K562 (cell line): Measurements from ENCODE around the gene PTCH1. TPM values are rescaled to one million over a fixed set of nuclear protein-coding genes. Genes with fewer than 3 reads are reported as not detected.

Experiments
- ATAC-seq: fragments of 200-7000 bp; cut with Tn5 transposase; 3 replicates; pipeline ENCODE4 v1.9.1; 2020; ENCODE audit warnings: moderate library complexity
- BruUV-seq: library from RNA; stranded (reverse); fragments of 400-500 nt; replicated peaks from 2 replicates; lab custom pipeline; 2021; lab: Mats Ljungman, UMichigan
- CTCF ChIA-PET: fragments of 300-600 bp; formaldehyde crosslinking; extraction: SDS; loops from one replicate; lab custom pipeline; 2021; ENCODE audit warnings: low intra/inter-chr PET ratio; lab: Yijun Ruan, JAX
- POLR2A ChIA-PET: fragments of 300-600, 350-650 bp; sonication (Branson Sonifier 250); formaldehyde crosslinking; extraction: SDS; loops from one replicate; lab custom pipeline; 2021; ENCODE audit warnings: antibody characterized with exemption, inconsistent platforms; lab: Yijun Ruan, JAX
- DNase-seq, 4 experiments: peaks; one replicate each; pipeline versions ENCODE4 v3.0.0 to v3.0.0-alpha.2; 2011 to 2018; ENCODE audit warnings: low spot score in 3 of 4, mixed read lengths in 3 of 4; ENCODE audit errors: extremely low read depth in 1 of 4
- FAIRE-seq: peaks from 2 replicates; lab custom pipeline; 2011; peaks lifted over from hg19 to GRCh38; lab: Jason Lieb, UNC
- H2AFZ ChIP-seq: 2 replicates; pipeline ENCODE4 v1.6.0; 2011; ENCODE audit warnings: low read depth, low read length, control low read depth, inconsistent platforms
- H3K27ac ChIP-seq: fragments of 200-600 bp; 3 replicates; pipeline ENCODE4 v1.8.0; 2011; ENCODE audit warnings: low read depth, mild to moderate bottlenecking, control low read depth, inconsistent platforms, low read length, moderate library complexity, mixed read lengths; ENCODE audit errors: extremely low read depth
- H3K27me3 ChIP-seq, 2 experiments: fragments of 300-600 bp in 1 of 2; 2 replicates in 1 of 2; 3 replicates in 1 of 2; pipeline versions ENCODE4 v1.6.0 to v1.8.0; 2011; ENCODE audit warnings: inconsistent platforms in 2 of 2, low read length in 2 of 2, mild to moderate bottlenecking in 1 of 2, mixed read lengths in 1 of 2, moderate library complexity in 1 of 2; ENCODE audit not compliant: control insufficient read depth in 2 of 2, insufficient read depth in 2 of 2
- H3K36me3 ChIP-seq: fragments of 300-600 bp; 3 replicates; pipeline ENCODE4 v1.8.0; 2011; ENCODE audit warnings: mild to moderate bottlenecking, low read length, inconsistent platforms; ENCODE audit not compliant: control insufficient read depth, insufficient read depth
- H3K4me1 ChIP-seq, 2 experiments: fragments of 200-600 bp in 1 of 2; replicated peaks in 1 of 2; 2 replicates in 1 of 2; 3 replicates in 1 of 2; pipeline versions ENCODE4 v1.5.1 to v1.8.0; 2011; ENCODE audit warnings: inconsistent platforms in 2 of 2, low read length in 2 of 2, mild to moderate bottlenecking in 1 of 2, mixed read lengths in 1 of 2, moderate library complexity in 1 of 2; ENCODE audit not compliant: control insufficient read depth in 2 of 2, insufficient read depth in 2 of 2
- H3K4me2 ChIP-seq: 2 replicates; pipeline ENCODE4 v1.6.1; 2011; ENCODE audit warnings: low read length, control low read depth, inconsistent platforms, mixed read lengths; ENCODE audit not compliant: insufficient read depth
- H3K4me3 ChIP-seq: fragments of 200-600 bp; sonication (generic), shearing (Covaris generic); 2 replicates; pipeline ENCODE4 v1.5.1; 2016; ENCODE audit warnings: control low read depth, inconsistent platforms
- H3K79me2 ChIP-seq: fragments of 200-600 bp; 3 replicates; pipeline ENCODE4 v1.8.0; 2011; ENCODE audit warnings: low read length, inconsistent platforms; ENCODE audit not compliant: control insufficient read depth, insufficient read depth
- H3K9ac ChIP-seq, 2 experiments: 2 replicates each; pipeline versions ENCODE4 v1.6.0 to v1.6.1; 2011; ENCODE audit warnings: low read depth in 2 of 2, low read length in 2 of 2, control low read depth in 1 of 2, inconsistent platforms in 1 of 2, mild to moderate bottlenecking in 1 of 2, mixed read lengths in 1 of 2; ENCODE audit not compliant: insufficient read depth in 1 of 2
- H3K9me1 ChIP-seq: one replicate; pipeline ENCODE4 v1.6.0; 2011; ENCODE audit warnings: inconsistent platforms, mild to moderate bottlenecking, low read length, moderate library complexity; ENCODE audit not compliant: control insufficient read depth, insufficient read depth
- H3K9me3 ChIP-seq: replicated peaks from 2 replicates; pipeline ENCODE4 v1.5.1; 2011; ENCODE audit warnings: low read depth, low read length, inconsistent platforms; ENCODE audit not compliant: control insufficient read depth, insufficient read depth
- H4K20me1 ChIP-seq: replicated peaks from 2 replicates; pipeline ENCODE4 v1.6.1; 2011; ENCODE audit warnings: low read length, inconsistent platforms, mixed read lengths; ENCODE audit not compliant: control insufficient read depth, insufficient read depth
- AFF1 ChIP-seq, 2 experiments: fragments of 450-650 bp; IDR thresholded peaks; 2 replicates each; pipeline ENCODE4 v1.6.1; 2018; ENCODE audit warnings: mild to moderate bottlenecking in 2 of 2, low read depth in 1 of 2; ENCODE audit not compliant: partially characterized antibody in 2 of 2
- CCNT2 ChIP-seq: IDR thresholded peaks from 2 replicates; pipeline ENCODE4 v1.6.1; 2011; ENCODE audit warnings: borderline replicate concordance, low read depth, mild to moderate bottlenecking, moderate library complexity, mixed read lengths, low read length; ENCODE audit not compliant: insufficient read length; ENCODE audit errors: extremely low read depth
- CEBPG ChIP-seq, 3 experiments: fragments of 200-800 bp in 1 of 3; sonication (Bioruptor generic) in 1 of 3; sonication (generic) in 1 of 3; formaldehyde crosslinking in 1 of 3; IDR thresholded peaks in 2 of 3; conservative IDR thresholded peaks in 1 of 3; 2 replicates each; pipeline versions ENCODE4 v1.6.1 to v1.8.0; 2016 to 2022; ENCODE audit warnings: missing compliant biosample characterization in 2 of 3, missing genetic modification characterization in 2 of 3, mild to moderate bottlenecking in 1 of 3, missing genetic modification reagents in 1 of 3
- E2F6 ChIP-seq, 2 experiments: IDR thresholded peaks; 2 replicates each; pipeline ENCODE4 v1.6.1; 2011; ENCODE audit warnings: borderline replicate concordance in 1 of 2, control low read depth in 1 of 2, low read depth in 1 of 2, low read length in 1 of 2, mild to moderate bottlenecking in 1 of 2, mixed read lengths in 1 of 2, moderate library complexity in 1 of 2; ENCODE audit not compliant: insufficient read depth in 1 of 2, insufficient read length in 1 of 2, poor library complexity in 1 of 2, severe bottlenecking in 1 of 2; ENCODE audit errors: extremely low read depth in 1 of 2
- EP400 ChIP-seq: fragments of 450-650 bp; IDR thresholded peaks from 2 replicates; pipeline ENCODE4 v1.6.1; 2017; ENCODE audit warnings: antibody characterized with exemption, mild to moderate bottlenecking, moderate library complexity
- MAZ ChIP-seq, 2 experiments: fragments of 450-650 bp in 1 of 2; sonication (generic) in 1 of 2; formaldehyde crosslinking; IDR thresholded peaks in 1 of 2; conservative IDR thresholded peaks in 1 of 2; 2 replicates each; pipeline versions ENCODE4 v1.4.0 to v1.5.0; 2020; ENCODE audit warnings: mild to moderate bottlenecking in 1 of 2, missing genetic modification reagents in 1 of 2
- MTF1 ChIP-seq: fragments of 250-450 bp; sonication (Bioruptor Pico); IDR thresholded peaks from 2 replicates; pipeline ENCODE4 v1.9.0; 2021; ENCODE audit warnings: moderate library complexity, mild to moderate bottlenecking, inconsistent platforms, borderline replicate concordance
- POLR2H ChIP-seq: IDR thresholded peaks from 2 replicates; pipeline ENCODE4 v1.6.1; 2016; ENCODE audit warnings: missing genetic modification characterization, low read depth, mild to moderate bottlenecking, control low read depth, missing compliant biosample characterization, moderate library complexity
- SRF ChIP-seq, 2 experiments: fragments of 250-450, 450-650 bp in 1 of 2; sonication (Bioruptor Pico) in 1 of 2; sonication (generic) in 1 of 2; formaldehyde crosslinking; IDR thresholded peaks; 2 replicates each; pipeline versions ENCODE4 v1.5.0 to v1.5.1; 2020 to 2022; ENCODE audit warnings: mild to moderate bottlenecking in 1 of 2, missing genetic modification reagents in 1 of 2
- TAL1 ChIP-seq: fragments of 450-650 bp; IDR thresholded peaks from 2 replicates; pipeline ENCODE4 v1.6.1; 2016; ENCODE audit warnings: mild to moderate bottlenecking
- ZNF197 ChIP-seq: fragments of 200-800 bp; sonication (Bioruptor generic); IDR thresholded peaks from 2 replicates; pipeline ENCODE4 v1.6.1; 2016; ENCODE audit warnings: low read depth, missing genetic modification characterization, missing compliant biosample characterization
- ZNF324 ChIP-seq: fragments of 250-450 bp; sonication (Bioruptor Pico); IDR thresholded peaks from 2 replicates; pipeline ENCODE4 v1.4.0; 2020; ENCODE audit warnings: mild to moderate bottlenecking
- ZNF778 ChIP-seq: fragments of 450-650 bp; formaldehyde crosslinking; IDR thresholded peaks from 2 replicates; pipeline ENCODE4 v1.4.0; 2020; ENCODE audit warnings: mild to moderate bottlenecking, moderate library complexity
- WGBS: fragments of 100-300 bp; shearing (Covaris generic); methylation state at CpG from one replicate; pipeline ENCODE4 v1.1.6; 2016; ENCODE audit warnings: low coverage, mixed read lengths; ENCODE audit not compliant: insufficient coverage; ENCODE audit errors: missing lambda C conversion rate; 5-methylcytosine and 5-hydroxymethylcytosine counted together
- in situ Hi-C: fragments of 300-500 bp; cut with MboI; formaldehyde crosslinking; loops from 4 replicates; pipeline ENCODE4 v1.15.0; 2018; ENCODE audit warnings: inconsistent platforms, mixed read lengths
- intact Hi-C: fragments of 100-400 bp; cut with micrococcal nuclease; formaldehyde crosslinking; loops from 2 replicates; pipeline ENCODE4 v1.14.2; 2022
- polyA plus RNA-seq, 8 experiments: library from polyadenylated mRNA; depleted of rRNA in 4 of 8; stranded (reverse) in 5 of 8; unstranded in 3 of 8; fragments of >200 nt; fragmentation: Nextera tagmentation in 2 of 8; fragmentation: Illumina TruSeq in 1 of 8; extraction: Ambion mirVana in 2 of 8; extraction: Trizol in 1 of 8; gene quantifications; 2 replicates each; pipeline versions ENCODE4 v1.2.1 to v1.2.3, GENCODE V29; 2011 to 2014; ENCODE audit warnings: inconsistent platforms in 1 of 8, missing spikeins in 1 of 8
- total RNA-seq, 7 experiments: library from RNA; depleted of rRNA in 6 of 7; stranded (reverse); fragments of >200 nt in 6 of 7; fragmentation: Illumina TruSeq in 2 of 7; extraction: Trizol in 2 of 7; gene quantifications; 2 replicates each; pipeline versions ENCODE4 v1.2.1 to v1.2.3, GENCODE V29; 2011 to 2021; ENCODE audit warnings: low replicate concordance in 1 of 7

Gene PTCH1
- total and polyA plus RNA-seq, 9 of the 15 experiments (the other 6 are each of a cell fraction or from before 2014, with no cell fraction given), result 0.70 to 9.9 (median 3.8) TPM

GRCh38 chr9:95552814-95553546 is 36.2 kb upstream of the PTCH1 start (continued):
- TF ChIP-seq CEBPG (CRISPR knock-in tag; IDR thresholded peaks at IDR 0.05), result no peak
- peak; percentile 10 to 41; a peak in 1 of 4 replicates for TF ChIP-seq CEBPG (tag; conservative IDR thresholded peaks at IDR 0.05 in 1 of 2, IDR thresholded peaks at IDR 0.05 in 1 of 2)
- TF ChIP-seq MAZ (CRISPR knock-in tag; conservative IDR thresholded peaks at IDR 0.05 in 1 of 2, IDR thresholded peaks at IDR 0.05 in 1 of 2), result 0 out of 4 replicates have a peak, but pooled peaks of 1 of the 2 experiments have one; percentile 20
- TF ChIP-seq EP400, result 0 out of 2 replicates have a peak, but pooled peaks have one; percentile 25

GRCh38 chr9:95552255-95552654 is 35.5 kb upstream of the PTCH1 start:
- Histone ChIP-seq H3K27ac (no peak overlapping the region), H3K4me1 (peaks cover 0 to 11% of the 10 kb centered on the region in 2 experiments; a peak in 2 of 5 replicates), H3K4me3 (no peak overlapping the region), H2AFZ (no peak overlapping the region), H3K9me3 (no peaks in the 10 kb centered on the region), H4K20me1 (no peaks in the 10 kb centered on the region), H3K9ac (no peak overlapping the region), H3K4me2 (no peak overlapping the region), H3K36me3 (no peaks in the 10 kb centered on the region), H3K27me3 (peaks cover 14 to 46% of the 10 kb centered on the region in 2 experiments; a peak in 4 of 5 replicates), H3K79me2 (no peaks in the 10 kb centered on the region), H3K9me1 (no peaks in the 10 kb centered on the region)
- ChIA-PET CTCF (no interaction called here), POLR2A (no interaction called here)
- ATAC-seq (no peak), FAIRE-seq (no peak), DNase-seq (no peak)
- intact Hi-C loops (no loop called here), in situ Hi-C loops (no loop called here)
- BruUV-seq, result no TSS peak
- 29% methylated on average over 6 of the region's 6 CpGs for WGBS
- TF ChIP-seq AFF1 (IDR thresholded peaks at IDR 0.05; ENCODE audit: low read depth in 1 of 2, partially characterized antibody in 2 of 2), result no peak
- no peak for TF ChIP-seq TAL1
- no peak for TF ChIP-seq POLR2H (tag)
- TF ChIP-seq ZNF324, result no peak
- TF ChIP-seq CCNT2, result no peak
- no peak for TF ChIP-seq E2F6 (IDR thresholded peaks at IDR 0.05; ENCODE audit: borderline replicate concordance in 1 of 2, extremely low read depth in 1 of 2, insufficient read depth in 1 of 2, insufficient read length in 1 of 2, low read depth in 1 of 2, low read length in 1 of 2, poor library complexity in 1 of 2, severe bottlenecking in 1 of 2)
- TF ChIP-seq MTF1 (CRISPR knock-in tag), result no peak
- no peak for TF ChIP-seq ZNF778 (CRISPR knock-in tag)
- TF ChIP-seq SRF (CRISPR knock-in tag; IDR thresholded peaks at IDR 0.05), result no peak
- no peak for TF ChIP-seq ZNF197
